Uterus (tissue), 4 donors: ENCODE data around the gene ACSF2. TPM values are rescaled to one million over a fixed set of nuclear protein-coding genes. Genes with fewer than 3 reads are reported as not detected.

Experiments used
- DNase-seq, 2 donors: peaks; one replicate each; pipeline ENCODE4 v3.0.0-alpha.2; 2019 to 2020
- H3K27ac ChIP-seq, 2 donors: fragments of 200-600 bp; sonication (generic); 1 replicate in 1 of 2; 2 replicates in 1 of 2; pipeline ENCODE4 v1.5.1; 2016 to 2018
- H3K27me3 ChIP-seq, 2 donors: fragments of 200-600 bp; sonication (generic); one replicate each; pipeline ENCODE4 v1.5.1; 2018 to 2019; ENCODE audit warnings: control low read depth in 1 of 2
- H3K36me3 ChIP-seq, 2 donors: fragments of 200-600 bp; sonication (generic); one replicate each; pipeline ENCODE4 v1.5.1; 2019; ENCODE audit warnings: control low read depth in 1 of 2
- H3K4me1 ChIP-seq, 2 donors: fragments of 200-600 bp; sonication (generic); one replicate each; pipeline ENCODE4 v1.5.1; 2018 to 2019; ENCODE audit warnings: control low read depth in 1 of 2
- H3K4me3 ChIP-seq, 2 donors: fragments of 200-600 bp; sonication (generic); 1 replicate in 1 of 2; 2 replicates in 1 of 2; pipeline ENCODE4 v1.5.1; 2018 to 2019; ENCODE audit warnings: mild to moderate bottlenecking in 1 of 2
- H3K9me3 ChIP-seq, 2 donors: fragments of 200-600 bp; sonication (generic); one replicate each; pipeline ENCODE4 v1.5.1; 2019; ENCODE audit warnings: control low read depth in 1 of 2
- CTCF ChIP-seq, 4 experiments: fragments of 200-600 bp in 2 of 4; fragments of 450-650 bp in 2 of 4; sonication (generic) in 2 of 4; IDR thresholded peaks; one replicate each; pipeline ENCODE4 v1.5.1; 2016 to 2019; ENCODE audit warnings: antibody characterized with exemption in 4 of 4, mild to moderate bottlenecking in 2 of 4, moderate library complexity in 1 of 4
- POLR2A ChIP-seq, 2 donors: fragments of 450-650 bp; IDR thresholded peaks; one replicate each; pipeline ENCODE4 v1.6.1; 2016; ENCODE audit warnings: antibody characterized with exemption in 2 of 2, mild to moderate bottlenecking in 1 of 2, moderate library complexity in 1 of 2
- intact Hi-C: fragments of 100-400 bp; cut with DNase I; formaldehyde crosslinking; loops from one replicate; pipeline ENCODE4 v1.15.1; 2023; ENCODE audit warnings: low total_unique reads
- total RNA-seq, 4 donors: library from RNA; depleted of rRNA in 3 of 4; stranded (reverse); fragments of >200 nt in 3 of 4; gene quantifications; one replicate each; pipeline versions ENCODE4 v1.1.0 to v1.2.4, GENCODE V29; 2014 to 2023
- donor health status: DM: yes; HTN: yes; CAD: no.

Gene ACSF2
- total RNA-seq, 4 donors from 2014 or later, result 16.7 to 60.6 (median 45.7) TPM

- Histone ChIP-seq H3K27ac (no peak overlapping the region), H3K4me3 (no peak overlapping the region), H3K4me1 (no peaks in the 10 kb centered on the region), H3K9me3 (no peaks in the 10 kb centered on the region), H3K36me3 (no peaks in the 10 kb centered on the region), H3K27me3 (no peaks in the 10 kb centered on the region)
- intact Hi-C loops, result no loop called here
- TF ChIP-seq POLR2A (IDR thresholded peaks at IDR 0.05) (no peak), CTCF (IDR thresholded peaks at IDR 0.05) (no peak)
- no peak for DNase-seq
Observed at GRCh38 chr17:50447870-50448595, 22.0 kb downstream of the ACSF2 start.

GRCh38 chr17:50448643-50449042, 22.6 kb downstream of the ACSF2 start:
- DNase-seq, result no peak
- H3K36me3 ChIP-seq, result no peaks in the 10 kb centered on the region
- H3K9me3 ChIP-seq, result no peaks in the 10 kb centered on the region
- H3K4me1 ChIP-seq, result no peaks in the 10 kb centered on the region
- no peak overlapping the region for H3K27ac ChIP-seq
- H3K4me3 ChIP-seq, result no peak overlapping the region
- no peaks in the 10 kb centered on the region for H3K27me3 ChIP-seq
- intact Hi-C loops, result no loop called here
- no peak for TF ChIP-seq CTCF (IDR thresholded peaks at IDR 0.05)

GRCh38 chr17:50451943-50452629, 26.1 kb downstream of the ACSF2 start:
- Histone ChIP-seq H3K4me3 (no peak overlapping the region), H3K4me1 (no peaks in the 10 kb centered on the region), H3K27ac (no peak overlapping the region), H3K27me3 (no peaks in the 10 kb centered on the region), H3K36me3 (no peaks in the 10 kb centered on the region), H3K9me3 (no peaks in the 10 kb centered on the region)
- DNase-seq, result no peak
- intact Hi-C loops, result no loop called here
- TF ChIP-seq CTCF (IDR thresholded peaks at IDR 0.05) (no peak), POLR2A (IDR thresholded peaks at IDR 0.05) (no peak)

GRCh38 chr17:50452630-50453300, 26.7 kb downstream of the ACSF2 start:
- DNase-seq, result no peak
- Histone ChIP-seq H3K4me1 (no peaks in the 10 kb centered on the region), H3K4me3 (no peak overlapping the region), H3K36me3 (no peaks in the 10 kb centered on the region), H3K27me3 (no peaks in the 10 kb centered on the region), H3K27ac (no peak overlapping the region), H3K9me3 (no peaks in the 10 kb centered on the region)
- TF ChIP-seq CTCF (IDR thresholded peaks at IDR 0.05) (no peak), POLR2A (IDR thresholded peaks at IDR 0.05) (no peak)
- intact Hi-C loops, result no loop called here

- intact Hi-C loops, result no loop called here
- Histone ChIP-seq H3K4me3 (no peak overlapping the region), H3K27me3 (no peaks in the 10 kb centered on the region), H3K4me1 (no peaks in the 10 kb centered on the region), H3K36me3 (no peaks in the 10 kb centered on the region), H3K9me3 (no peaks in the 10 kb centered on the region), H3K27ac (no peak overlapping the region)
- TF ChIP-seq CTCF (IDR thresholded peaks at IDR 0.05), result no peak
- no peak for TF ChIP-seq POLR2A (IDR thresholded peaks at IDR 0.05)
- DNase-seq, result no peak
Observed at GRCh38 chr17:50453901-50454300, 27.9 kb downstream of the ACSF2 start.
